C4-2B (cell line): ENCODE data around the gene PRR13.

Source experiments
- CTCF ChIP-seq: fragments of 450-650 bp; conservative IDR thresholded peaks from 2 replicates; pipeline ENCODE4 v1.5.1; 2017; ENCODE audit warnings: mild to moderate bottlenecking
- ZFX ChIP-seq: fragments of 450-650 bp; IDR thresholded peaks from 2 replicates; pipeline ENCODE4 v1.6.1; 2017

DNA sequence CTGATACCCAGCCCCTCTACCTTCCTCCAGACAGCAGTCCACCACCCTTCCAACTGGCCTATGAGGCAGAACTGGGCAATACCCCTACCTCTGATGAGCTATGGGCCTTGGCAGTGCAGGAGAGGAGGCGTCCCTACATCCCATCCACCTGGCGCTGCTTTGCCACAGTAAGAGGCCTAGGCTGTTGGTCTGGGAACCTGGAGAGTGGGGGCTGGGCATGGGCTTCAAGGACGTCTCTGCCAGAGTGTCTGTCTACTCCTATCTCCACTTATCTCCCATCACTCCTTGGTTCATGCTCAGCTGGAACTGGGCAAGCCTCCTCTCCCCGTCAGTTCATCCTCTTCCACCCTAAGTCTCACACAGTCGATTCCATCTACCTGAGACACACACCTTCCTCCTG lies 11.4 kb upstream of the PRR13 start:
- TF ChIP-seq CTCF (no peak), ZFX (no peak)
